Activated CD4-positive, alpha-beta T cell treated with anti-CD3 and anti-CD28 coated beads for 1 hour (primary cell): ENCODE data around the gene PKP4.
"Not testable (repeated sequence)": the region's sequence is repeated elsewhere in the genome, so short reads cannot be mapped to it uniquely, and the experiment has no call there.

Experiments
- DNase-seq: peaks from one replicate; pipeline ENCODE4 v3.0.0-alpha.2; 2020

The PKP4 gene

GRCh38 chr2:158467248-158467647 lies 10.5 kb downstream of the PKP4 start:
- DNase-seq = no peak

GRCh38 chr2:158472829-158473228 lies 16.1 kb downstream of the PKP4 start:
- DNase-seq = not testable (repeated sequence)

- not testable (repeated sequence) for DNase-seq
These were observed 16.5 kb downstream of the PKP4 start for GRCh38 chr2:158473300-158473699.

- DNase-seq = no peak
These were observed 17.1 kb downstream of the PKP4 start for GRCh38 chr2:158473719-158474392.

GRCh38 chr2:158474526-158475011 lies 17.8 kb downstream of the PKP4 start:
- not testable (repeated sequence) for DNase-seq

GRCh38 chr2:158477202-158477601 lies 20.4 kb downstream of the PKP4 start:
- no peak for DNase-seq

GRCh38 chr2:158478237-158478636 lies 21.5 kb downstream of the PKP4 start:
- no peak for DNase-seq

GRCh38 chr2:158478816-158479215 lies 22.1 kb downstream of the PKP4 start:
- DNase-seq = no peak

- DNase-seq = no peak
These were observed 24.4 kb downstream of the PKP4 start for GRCh38 chr2:158481116-158481515.

GRCh38 chr2:158482594-158482993 lies 25.8 kb downstream of the PKP4 start:
- no peak for DNase-seq

- no peak for DNase-seq
These were observed 28.3 kb downstream of the PKP4 start for GRCh38 chr2:158484892-158485556.

GRCh38 chr2:158486150-158486969 lies 29.6 kb downstream of the PKP4 start:
- DNase-seq = no peak

- DNase-seq = no peak
These were observed 30.2 kb downstream of the PKP4 start for GRCh38 chr2:158486970-158487325.

GRCh38 chr2:158487419-158487818 lies 30.7 kb downstream of the PKP4 start:
- no peak for DNase-seq

GRCh38 chr2:158488442-158489216 lies 31.9 kb downstream of the PKP4 start:
- no peak for DNase-seq

GRCh38 chr2:158489366-158490112 lies 32.8 kb downstream of the PKP4 start:
- DNase-seq = no peak

- no peak for DNase-seq
These were observed 34.3 kb downstream of the PKP4 start for GRCh38 chr2:158491072-158491471.

GRCh38 chr2:158493458-158493857 lies 36.7 kb downstream of the PKP4 start:
- DNase-seq = no peak

- DNase-seq = no peak
These were observed 38.4 kb downstream of the PKP4 start for GRCh38 chr2:158495175-158495574.

- no peak for DNase-seq
These were observed 40.2 kb downstream of the PKP4 start for GRCh38 chr2:158496986-158497385.

- no peak for DNase-seq
These were observed 40.7 kb downstream of the PKP4 start for GRCh38 chr2:158497486-158497885.
